Stimulated activated CD8-positive, alpha-beta memory T cell treated with anti-CD3 and anti-CD28 coated beads, Interleukin-7, amount 100 ng/mL, for 4 hours (primary cell): ENCODE measurements around the gene PDIA4.
A peak's percentile ranks its signal among the peaks of the same experiment; 100 is the strongest.
"Not testable (repeated sequence)": the region's sequence is repeated elsewhere in the genome, so short reads cannot be mapped to it uniquely, and the experiment has no call there.

Source experiments
- DNase-seq, 2 donors: peaks; one replicate each; pipeline ENCODE4 v3.0.0-alpha.2; 2020; ENCODE audit warnings: low read depth in 2 of 2

The PDIA4 gene

DNA sequence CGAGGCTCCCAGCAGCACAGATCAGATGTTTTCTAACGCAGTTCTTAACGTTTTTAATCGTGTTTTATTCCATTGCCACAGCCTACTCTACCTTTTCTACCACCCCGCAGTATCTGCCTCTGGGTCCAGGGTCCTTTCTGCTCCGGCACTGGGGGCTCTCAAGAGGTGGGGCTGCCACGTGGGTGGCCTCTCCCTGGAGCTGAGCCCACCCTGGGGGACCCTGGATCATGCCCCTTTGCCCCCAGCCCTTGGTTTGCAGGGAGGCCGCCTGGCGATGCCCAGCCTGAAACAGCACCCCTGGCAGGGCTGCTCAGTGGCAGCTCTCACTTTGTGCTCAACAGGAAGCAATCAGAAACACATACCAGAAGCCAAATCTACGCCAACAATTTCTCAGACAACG, 25.3 kb downstream of the PDIA4 start:
- no peak for DNase-seq

DNA sequence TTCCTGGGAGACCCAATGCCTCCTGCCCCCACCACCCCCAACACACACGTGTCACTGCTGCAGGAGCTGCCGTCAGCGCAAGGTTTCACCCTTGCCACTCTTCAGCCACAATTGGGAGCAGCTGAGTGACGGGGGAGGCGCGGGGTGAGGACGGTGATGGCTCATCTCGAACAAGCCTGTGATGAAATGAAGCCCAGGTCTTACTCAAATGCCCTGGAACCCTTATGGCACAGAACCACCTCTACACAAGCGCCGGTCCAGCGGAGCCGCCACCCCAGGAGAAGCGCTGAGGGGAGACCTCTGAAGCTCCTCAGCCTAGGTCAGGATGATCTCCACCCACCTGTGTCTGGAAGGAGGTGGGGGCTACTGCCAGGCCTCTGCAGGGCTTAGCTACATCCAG, 25.7 kb downstream of the PDIA4 start:
- no peak for DNase-seq

- DNase-seq = no peak
These were observed 26.8 kb downstream of the PDIA4 start for GRCh38 chr7:149001427-149002068.

DNA sequence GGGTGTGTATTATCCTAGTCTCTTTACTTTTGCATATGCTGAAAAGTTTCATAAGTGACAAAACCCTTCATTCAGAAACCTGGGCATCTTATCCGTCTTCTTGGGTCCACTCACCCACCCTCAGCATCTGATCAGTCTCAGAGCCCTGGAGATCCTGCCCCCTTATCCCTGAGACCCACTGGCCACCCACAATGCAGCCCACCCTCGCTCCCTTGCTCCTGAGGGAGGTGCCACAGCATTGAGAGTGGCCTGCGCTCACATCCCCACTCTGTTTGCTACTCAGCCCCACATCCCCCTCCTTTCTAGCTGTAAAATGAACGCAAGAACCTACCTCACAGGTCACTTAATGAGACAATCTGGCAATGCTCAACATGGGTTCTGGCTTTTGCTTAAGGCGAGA, 27.3 kb downstream of the PDIA4 start:
- no peak for DNase-seq

GRCh38 chr7:148999192-148999591, 29.1 kb downstream of the PDIA4 start:
- DNase-seq = no peak

DNA sequence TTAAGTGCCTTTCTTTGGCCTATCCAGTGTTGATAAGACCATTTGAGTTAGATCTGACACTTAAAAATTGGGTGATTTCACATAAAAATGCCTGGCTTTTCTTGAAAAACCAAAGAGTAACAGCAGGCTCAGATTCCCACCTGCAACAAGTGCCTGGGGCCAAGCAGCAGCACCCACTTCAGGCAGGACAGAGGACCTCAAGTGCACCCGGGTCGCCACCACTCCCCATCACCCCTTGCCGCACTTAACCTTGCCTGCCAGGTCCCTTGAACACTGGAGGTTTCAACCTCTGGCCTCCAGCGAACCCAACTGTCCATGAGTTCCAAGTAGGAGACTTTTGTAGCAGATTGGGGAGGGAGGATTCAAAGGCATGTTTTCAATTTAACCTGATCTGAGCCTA, 30.8 kb downstream of the PDIA4 start:
- DNase-seq = no peak

- DNase-seq = no peak
These were observed 33.7 kb downstream of the PDIA4 start for GRCh38 chr7:148994576-148994975.

- DNase-seq = no peak
These were observed 35.1 kb downstream of the PDIA4 start for GRCh38 chr7:148993193-148993592.

GRCh38 chr7:148991536-148991935, 36.8 kb downstream of the PDIA4 start:
- no peak for DNase-seq

DNA sequence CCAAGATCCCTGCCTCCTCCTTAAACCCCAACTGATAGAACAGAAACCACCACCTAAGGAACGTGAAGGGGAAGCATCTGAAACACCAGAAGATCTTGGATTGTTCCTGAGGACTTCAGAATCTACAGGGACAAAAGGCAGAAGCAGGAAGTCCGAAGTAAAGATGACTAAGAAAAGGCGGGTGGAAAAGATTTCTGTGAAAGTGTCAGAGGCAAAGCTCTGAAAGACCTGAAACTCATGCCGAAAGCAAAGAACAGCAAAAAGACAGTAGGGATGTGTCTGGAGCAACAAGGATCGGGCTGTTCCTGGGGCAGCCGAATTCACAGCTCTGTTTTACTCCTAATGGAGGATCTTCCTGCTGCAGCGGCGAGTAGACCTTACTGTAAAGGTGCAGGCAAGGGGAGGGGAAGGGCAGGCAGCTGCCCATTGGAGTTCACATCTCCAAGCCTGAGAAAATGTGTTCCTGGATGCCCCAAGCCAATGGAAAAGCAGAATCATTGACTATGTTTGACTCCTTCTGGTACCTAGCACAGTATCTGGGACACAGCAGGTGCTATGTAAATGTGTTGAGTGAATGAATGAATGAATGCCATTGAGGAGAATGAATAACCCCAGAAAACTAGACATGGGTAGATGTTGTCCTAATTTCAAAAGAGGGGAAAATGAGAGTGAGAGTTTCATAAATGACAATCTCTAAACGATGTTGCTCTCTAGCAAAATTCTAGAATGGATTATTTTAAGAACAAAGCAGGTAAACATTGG, 40.4 kb downstream of the PDIA4 start:
- DNase-seq = no peak

DNA sequence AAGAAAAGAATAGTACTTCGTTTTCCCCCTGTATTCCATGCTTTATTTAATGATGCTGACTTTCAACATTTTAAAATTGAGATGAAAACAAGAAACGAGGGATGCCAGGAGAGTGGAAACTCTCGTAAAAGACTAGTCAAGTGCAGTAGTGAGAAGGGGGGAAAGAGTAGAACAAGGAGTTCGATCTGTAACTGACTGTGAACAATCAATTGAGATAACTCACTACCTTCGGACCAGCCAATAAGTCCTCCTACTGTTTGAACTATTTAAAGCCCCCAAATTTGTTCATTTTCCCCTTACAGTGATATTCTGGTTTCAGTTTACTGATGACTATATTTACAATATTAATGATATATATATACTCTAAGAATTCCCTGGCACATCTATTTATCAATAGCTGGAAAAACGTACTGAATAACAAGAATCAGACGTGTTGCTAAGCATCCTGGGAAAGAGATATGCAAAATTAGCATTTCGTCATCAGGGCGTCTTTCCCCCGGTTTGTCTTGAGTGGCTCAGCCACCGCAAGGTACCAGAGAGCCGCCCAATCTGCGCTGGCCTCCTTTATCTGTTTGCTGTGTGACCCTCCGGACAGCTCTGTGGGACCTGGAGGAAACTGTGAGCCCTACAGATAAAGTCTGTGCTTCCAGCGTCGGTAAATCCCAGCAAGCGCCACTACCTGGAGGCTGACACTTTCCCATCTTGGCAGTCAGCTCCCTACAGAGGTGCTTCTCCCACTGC, 41.1 kb downstream of the PDIA4 start:
- peak; percentile 68 to 71 for DNase-seq

DNA sequence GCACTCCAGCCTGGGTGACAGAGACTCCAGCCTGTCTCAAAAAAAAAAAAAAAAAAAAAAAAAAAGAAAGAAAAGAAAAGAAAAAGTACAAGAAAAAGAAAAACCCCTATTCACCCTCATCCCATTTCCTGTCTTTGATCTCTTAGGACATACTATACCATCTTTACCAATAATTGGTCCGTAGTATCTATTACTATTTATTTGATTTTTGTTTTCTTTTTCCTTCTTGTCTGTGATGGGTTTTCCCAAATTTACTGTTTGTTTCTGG, 41.6 kb downstream of the PDIA4 start:
- DNase-seq = no peak

DNA sequence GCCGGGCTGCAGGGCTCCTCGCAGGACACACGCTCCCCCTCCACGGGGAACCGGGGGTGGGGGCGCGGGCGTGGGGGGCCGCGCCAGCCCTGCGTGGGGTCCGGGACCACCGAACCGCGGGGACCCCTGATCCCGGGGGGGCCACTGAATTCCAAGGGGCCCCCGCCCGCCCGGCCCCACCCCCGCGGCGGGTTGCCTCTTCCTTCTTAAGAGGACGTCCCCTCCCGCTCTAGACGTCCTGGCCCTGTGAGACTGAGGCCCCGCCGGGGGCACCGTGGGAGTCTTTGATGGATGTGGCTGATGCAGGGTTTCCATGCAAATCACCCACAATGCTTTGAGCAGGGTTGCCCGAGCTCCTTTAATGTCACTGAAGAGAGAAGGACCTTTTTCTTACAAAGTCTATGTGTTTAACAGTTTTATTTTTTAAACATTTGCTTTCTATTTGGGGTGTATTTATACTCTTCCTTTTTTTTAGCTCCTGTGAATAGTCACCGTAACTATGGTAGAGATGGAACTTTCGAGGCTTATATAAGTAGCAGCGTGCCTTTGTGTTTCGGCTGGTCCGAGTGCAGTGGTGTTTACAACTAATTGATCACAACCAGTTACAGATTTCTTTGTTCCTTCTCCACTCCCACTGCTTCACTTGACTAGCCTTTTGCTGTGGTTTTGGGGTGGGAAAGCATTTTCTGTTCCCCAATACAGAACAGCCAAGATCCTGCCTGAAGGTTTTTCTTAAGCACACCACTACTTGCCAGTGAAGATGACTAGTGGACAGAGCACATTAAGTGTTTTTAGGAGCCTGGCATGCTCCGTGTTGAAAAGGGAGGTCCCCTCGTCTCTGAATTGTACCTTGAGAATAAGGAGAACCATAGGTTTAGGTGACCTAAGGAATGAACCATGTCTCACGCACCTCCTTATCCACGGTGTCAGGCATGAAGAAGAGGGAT, 44.8 kb downstream of the PDIA4 start:
- peak; percentile 81 to 84 for DNase-seq

- no peak for DNase-seq
These were observed 45.6 kb downstream of the PDIA4 start for GRCh38 chr7:148982654-148983199.

DNA sequence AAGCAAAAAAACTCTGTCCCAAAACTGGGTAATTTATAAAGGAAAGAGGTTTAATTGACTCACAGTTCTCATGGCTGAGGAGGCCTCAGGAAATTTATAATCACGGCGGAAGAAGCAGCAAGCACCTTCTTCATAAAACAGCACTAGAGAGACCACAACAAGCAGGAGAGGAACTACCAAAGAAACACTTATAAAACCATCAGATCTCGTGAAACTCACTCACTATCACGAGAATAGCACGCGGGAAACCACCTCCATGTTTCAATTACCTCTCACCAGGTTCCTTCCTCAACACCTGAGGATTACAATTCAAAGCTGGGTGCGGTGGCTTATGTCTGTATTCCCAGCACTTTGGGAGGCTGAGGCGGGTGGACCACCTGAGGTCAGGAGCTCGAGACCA, 48.5 kb downstream of the PDIA4 start:
- no peak for DNase-seq

- not testable (repeated sequence) for DNase-seq
These were observed 49.2 kb downstream of the PDIA4 start for GRCh38 chr7:148979072-148979471.

GRCh38 chr7:148978091-148978490, 50.2 kb downstream of the PDIA4 start:
- no peak for DNase-seq

DNA sequence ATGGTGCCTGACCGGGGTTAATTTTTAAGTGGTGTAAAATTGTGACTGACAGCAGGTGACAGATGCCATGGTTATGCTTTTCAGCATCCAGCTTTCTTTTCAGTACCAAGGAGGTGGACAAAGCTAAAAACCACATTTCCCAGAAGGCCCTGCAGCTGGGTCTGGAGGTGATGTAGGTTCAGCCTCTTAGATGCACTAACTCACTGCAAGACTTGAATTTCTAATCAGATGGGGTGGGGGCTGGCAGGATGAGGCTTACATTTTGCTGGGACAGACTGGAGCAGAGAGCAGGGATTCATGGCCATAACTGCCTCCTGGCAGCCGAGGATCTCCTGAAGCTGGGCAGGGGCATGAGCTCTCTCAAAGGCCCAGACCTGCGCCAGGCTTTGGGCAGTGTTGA, 52.4 kb downstream of the PDIA4 start:
- DNase-seq = no peak

DNA sequence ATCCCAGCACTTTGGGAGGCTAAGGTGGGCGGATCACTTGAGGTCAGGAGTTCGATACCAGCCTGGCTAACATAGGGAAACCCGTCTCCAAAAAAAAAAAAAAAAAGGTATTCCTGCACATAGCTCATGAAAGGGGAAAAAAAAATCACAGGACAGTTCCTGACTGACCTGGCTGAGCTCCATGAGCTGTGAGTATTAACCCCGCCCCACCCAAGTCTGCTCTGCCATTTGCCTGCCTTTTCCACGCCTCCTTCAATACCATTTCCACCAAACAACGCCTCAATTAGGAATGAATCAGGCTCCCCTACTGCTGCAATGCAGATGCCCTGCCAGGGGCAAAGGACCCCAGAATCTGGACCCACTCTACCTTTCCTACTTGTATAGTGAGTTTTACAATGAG, 55.0 kb downstream of the PDIA4 start:
- DNase-seq = no peak

GRCh38 chr7:148972375-148972774, 55.9 kb downstream of the PDIA4 start:
- DNase-seq = no peak

DNA sequence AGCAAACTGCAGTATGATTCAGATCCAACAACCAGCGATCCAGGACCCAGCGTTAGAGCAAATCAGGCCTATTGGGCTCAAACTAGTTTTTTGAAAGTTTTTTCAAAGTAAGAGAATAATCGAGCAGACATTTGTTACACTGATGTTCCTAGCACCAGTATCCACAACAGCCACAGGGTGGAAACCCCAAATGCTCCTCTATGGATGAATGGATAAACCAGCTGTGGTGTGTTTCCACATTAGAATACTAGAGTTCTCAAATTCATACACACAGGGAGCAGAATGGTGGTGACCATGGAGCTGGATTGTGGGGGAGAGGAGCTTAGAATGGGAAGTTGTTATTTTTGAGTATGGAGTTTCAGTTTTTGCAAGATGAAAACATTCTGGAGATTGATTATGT, 60.7 kb downstream of the PDIA4 start:
- no peak for DNase-seq

GRCh38 chr7:148967032-148967372, 61.3 kb downstream of the PDIA4 start:
- DNase-seq = no peak
